Transverse colon (tissue), 4 donors: ENCODE measurements around the gene APOO. TPM values are rescaled to one million over a fixed set of nuclear protein-coding genes. Genes with fewer than 3 reads are reported as not detected.

Experiments used
- DNase-seq: peaks from one replicate; pipeline ENCODE4 v3.0.0-alpha.2; 2019
- H3K27ac ChIP-seq, 4 donors: fragments of 200-600 bp; sonication (generic); 2 replicates each; pipeline ENCODE4 v1.5.1; 2016 to 2018; ENCODE audit warnings: inconsistent platforms in 4 of 4
- H3K27me3 ChIP-seq: fragments of 200-600 bp; sonication (generic); 2 replicates; pipeline ENCODE4 v1.5.1; 2017; ENCODE audit warnings: inconsistent platforms
- H3K36me3 ChIP-seq, 4 donors: fragments of 200-600 bp; sonication (generic); 2 replicates each; pipeline ENCODE4 v1.5.1; 2017 to 2019; ENCODE audit warnings: inconsistent platforms in 4 of 4
- H3K4me1 ChIP-seq, 4 donors: fragments of 200-600 bp; sonication (generic); 2 replicates each; pipeline ENCODE4 v1.5.1; 2017 to 2020; ENCODE audit warnings: inconsistent platforms in 4 of 4
- H3K4me3 ChIP-seq, 4 donors: fragments of 200-600 bp; sonication (generic); 1 replicate in 1 of 4; 2 replicates in 3 of 4; pipeline versions ENCODE4 v1.5.1 to v1.6.1; 2017 to 2019; ENCODE audit warnings: inconsistent platforms in 4 of 4
- H3K9me3 ChIP-seq, 2 donors: fragments of 200-600 bp; sonication (generic); 2 replicates each; pipeline ENCODE4 v1.5.1; 2017 to 2019; ENCODE audit warnings: inconsistent platforms in 2 of 2
- CTCF ChIP-seq, 5 experiments: fragments of 200-600 bp in 3 of 5; fragments of 450-650 bp in 2 of 5; sonication (generic) in 3 of 5; IDR thresholded peaks; 1 replicate in 2 of 5; 2 replicates in 3 of 5; pipeline ENCODE4 v1.5.1; 2016 to 2017; ENCODE audit warnings: antibody characterized with exemption in 5 of 5, inconsistent platforms in 3 of 5, mild to moderate bottlenecking in 2 of 5, moderate library complexity in 1 of 5
- EP300 ChIP-seq: sonication (generic); formaldehyde crosslinking; IDR thresholded peaks from one replicate; pipeline ENCODE4 v1.6.1; 2017; ENCODE audit warnings: antibody characterized with exemption, low read depth
- POLR2A ChIP-seq: fragments of 450-650 bp; IDR thresholded peaks from one replicate; pipeline ENCODE4 v1.6.1; 2016; ENCODE audit warnings: antibody characterized with exemption, mild to moderate bottlenecking, moderate library complexity
- POLR2AphosphoS5 ChIP-seq, 3 donors: sonication (generic); formaldehyde crosslinking; IDR thresholded peaks; one replicate each; pipeline ENCODE4 v1.6.1; 2016; ENCODE audit warnings: antibody characterized with exemption in 3 of 3
- WGBS, 2 donors: methylation state at CpG; one replicate each; pipeline ENCODE4 v1.1.5; 2018; ENCODE audit warnings: low coverage in 1 of 2; 5-methylcytosine and 5-hydroxymethylcytosine counted together
- in situ Hi-C, 4 donors: fragments of 200-750 bp; cut with MboI; loops; one replicate each; pipeline versions ENCODE4 v1.15.0 to v1.15.1; 2017; ENCODE audit warnings: low sequenced_read_pairs in 3 of 4, low pct_ligation_motif_present in 1 of 4, low pct_unique_long_range_greater_than_20kb in 1 of 4
- intact Hi-C: fragments of 100-400 bp; cut with DNase I; formaldehyde crosslinking; loops from one replicate; pipeline ENCODE4 v1.15.1; 2023; ENCODE audit warnings: low total_unique reads
- total RNA-seq, 4 donors: library from RNA; depleted of rRNA; stranded (reverse); fragments of >200 nt; gene quantifications; one replicate each; pipeline ENCODE4 v1.1.0, GENCODE V29; 2016

The APOO gene
- total RNA-seq, 4 donors from 2014 or later, result 10.0 to 24.5 (median 15.6) TPM; not detected in 1

GRCh38 chrX:23787745-23788118 is 120.0 kb downstream of the APOO start:
- H3K27ac ChIP-seq, result peak overlapping the region; percentile 19 to 42 (median 30)
- DNase-seq, result no peak
- intact Hi-C loops, result no loop called here

GRCh38 chrX:23786268-23786815 is 121.4 kb downstream of the APOO start:
- DNase-seq, result no peak
- no peaks in the 10 kb centered on the region for H3K27me3 ChIP-seq
- in situ Hi-C loops, result loop anchor here in 2 of 4 donors (10.0 to 25.0 kb wide), 2 partner anchors 101 to 118 kb away; partner anchors contain the start of genes APOO (in 1 of the 2) and CXorf58 (in 1 of the 2)
- no peaks in the 10 kb centered on the region for H3K9me3 ChIP-seq
- H3K36me3 ChIP-seq, result peaks cover 0 to 5% (median 0%) of the 10 kb centered on the region in 4 donors
- intact Hi-C loops, result no loop called here
- TF ChIP-seq POLR2A (no peak), POLR2AphosphoS5 (IDR thresholded peaks at IDR 0.05) (peak in 1 of 3 donors; percentile 63), EP300 (no peak)
- WGBS, 2 donors, result 55 to 57% methylated on average over 4 to 11 of the region's 11 CpGs
- peaks cover 0 to 15% (median 0%) of the 10 kb centered on the region in 4 donors for H3K4me1 ChIP-seq
- no peak overlapping the region for H3K4me3 ChIP-seq
- peak overlapping the region; percentile 83 to 97 (median 97) for H3K27ac ChIP-seq

More at GRCh38 chrX:23787745-23788118, 120.0 kb downstream of the APOO start:
- Histone ChIP-seq H3K4me3 (no peak overlapping the region), H3K27me3 (no peaks in the 10 kb centered on the region), H3K36me3 (peaks cover 0 to 5% (median 0%) of the 10 kb centered on the region in 4 donors), H3K9me3 (no peaks in the 10 kb centered on the region), H3K4me1 (peaks cover 0 to 9% (median 0%) of the 10 kb centered on the region in 4 donors)
- TF ChIP-seq POLR2AphosphoS5 (IDR thresholded peaks at IDR 0.05), result no peak
- no peak for TF ChIP-seq POLR2A
- TF ChIP-seq EP300, result no peak
- no peak for TF ChIP-seq CTCF (IDR thresholded peaks at IDR 0.05)
- WGBS, 2 donors, result 91 to 100% methylated on average over 1 to 2 of the region's 2 CpGs
- in situ Hi-C loops, result loop anchor here in 2 of 4 donors (10.0 to 25.0 kb wide), 2 partner anchors 100 to 117 kb away; partner anchors contain the start of genes APOO (in 1 of the 2) and CXorf58 (in 1 of the 2)

- Histone ChIP-seq H3K4me1 (peaks cover 0 to 15% (median 0%) of the 10 kb centered on the region in 4 donors), H3K27ac (peak overlapping the region; percentile 83 to 97 (median 97)), H3K4me3 (peak overlapping the region in 3 of 4 donors; percentile 48 to 81 (median 77)), H3K27me3 (no peaks in the 10 kb centered on the region), H3K9me3 (no peaks in the 10 kb centered on the region), H3K36me3 (peaks cover 0 to 5% (median 0%) of the 10 kb centered on the region in 4 donors)
- in situ Hi-C loops, result loop anchor here in 2 of 4 donors (10.0 to 25.0 kb wide), 2 partner anchors 102 to 119 kb away; partner anchors contain the start of genes APOO (in 1 of the 2) and CXorf58 (in 1 of the 2)
- TF ChIP-seq POLR2A (no peak), POLR2AphosphoS5 (IDR thresholded peaks at IDR 0.05) (peak in 1 of 3 donors; percentile 23)
- DNase-seq, result no peak
- 0 to 63% methylated on average over 2 of the region's 2 CpGs for WGBS, 2 donors
- intact Hi-C loops, result no loop called here
Measured at GRCh38 chrX:23785580-23785979, 122.2 kb downstream of the APOO start.

GRCh38 chrX:23784470-23785331 is 123.0 kb downstream of the APOO start:
- Histone ChIP-seq H3K9me3 (no peaks in the 10 kb centered on the region), H3K27ac (peak overlapping the region; percentile 83 to 97 (median 97)), H3K36me3 (peaks cover 0 to 5% (median 0%) of the 10 kb centered on the region in 4 donors), H3K27me3 (no peaks in the 10 kb centered on the region), H3K4me1 (peaks cover 0 to 15% (median 0%) of the 10 kb centered on the region in 4 donors), H3K4me3 (peak overlapping the region in 3 of 4 donors; percentile 48 to 81 (median 77))
- DNase-seq, result no peak
- WGBS, 2 donors, result 51% methylated on average over 8 of the region's 8 CpGs; no CpG with 5 or more reads in 1 of the 2 donors
- intact Hi-C loops (no loop called here), in situ Hi-C loops (loop anchor here in 3 of 4 donors (5.0 to 25.0 kb wide), 3 partner anchors 103 to 120 kb away; partner anchors contain the start of genes APOO (in 1 of the 3) and CXorf58 (in 1 of the 3))
- peak; percentile 7 to 64 (median 9) for TF ChIP-seq POLR2AphosphoS5 (IDR thresholded peaks at IDR 0.05)
- TF ChIP-seq CTCF (IDR thresholded peaks at IDR 0.05), result no peak
- no peak for TF ChIP-seq EP300
- TF ChIP-seq POLR2A, result peak; percentile 13
